ENCODE data around the gene PGAM4.
"Not testable (repeated sequence)": the region's sequence is repeated elsewhere in the genome, so short reads cannot be mapped to it uniquely, and the experiment has no call there.

The PGAM4 gene

GRCh38 chrX:77925764-77926163, 43.7 kb downstream of the PGAM4 start:
- DNase-seq (ENCODE audit: low read depth, low spot score): no peak

GRCh38 chrX:77924320-77924859, 45.0 kb downstream of the PGAM4 start:
- no peak for DNase-seq (ENCODE audit: low read depth, low spot score)

- no peak for DNase-seq (ENCODE audit: low read depth, low spot score)
Observed at GRCh38 chrX:77922787-77923186, 46.7 kb downstream of the PGAM4 start.

GRCh38 chrX:77919370-77919769, 50.1 kb downstream of the PGAM4 start:
- not testable (repeated sequence) for DNase-seq (ENCODE audit: low read depth, low spot score)

- DNase-seq (ENCODE audit: low read depth, low spot score): no peak
Observed at GRCh38 chrX:77918568-77918967, 50.9 kb downstream of the PGAM4 start.

Data from iPS DF 19.7 (cell line).